ENCODE data around the gene KIAA1217. TPM values are rescaled to one million over a fixed set of nuclear protein-coding genes. Genes with fewer than 3 reads are reported as not detected.

Gene KIAA1217
- total and polyA plus RNA-seq, 9 of the 15 experiments (the other 6 are each of a cell fraction or from before 2014, with no cell fraction given), result 0.04 TPM; not detected in 8

GRCh38 chr10:24569330-24569796 lies 360.4 kb downstream of the KIAA1217 start (continued):
- TF ChIP-seq CUX1 (CRISPR knock-in tag; IDR thresholded peaks at IDR 0.05) (no peak), TBP (optimal IDR thresholded peaks at IDR 0.05; ENCODE audit: low read depth, low read length) (peak; percentile 56), BDP1 (IDR thresholded peaks at IDR 0.05; ENCODE audit: insufficient read depth, insufficient read length) (no peak), E2F6 (IDR thresholded peaks at IDR 0.05; ENCODE audit: borderline replicate concordance in 1 of 2, extremely low read depth in 1 of 2, insufficient read depth in 1 of 2, insufficient read length in 1 of 2, low read depth in 1 of 2, low read length in 1 of 2, poor library complexity in 1 of 2, severe bottlenecking in 1 of 2) (peak; percentile 89 to 96), ESRRA (IDR thresholded peaks at IDR 0.05; ENCODE audit: borderline replicate concordance, low read depth) (no peak), ZNF134 (CRISPR knock-in tag; conservative IDR thresholded peaks at IDR 0.05) (peak; percentile 38; the same call in 1 of the 2 replicates), ZNF253 (CRISPR knock-in tag; conservative IDR thresholded peaks at IDR 0.05) (no peak), ZC3H8 (IDR thresholded peaks at IDR 0.05) (no peak), NRF1 (conservative IDR thresholded peaks at IDR 0.05 in 1 of 2, IDR thresholded peaks at IDR 0.05 in 1 of 2) (peak in 1 of 2 experiments; percentile 13; a peak in 1 of 4 replicates), MAFG (tag; conservative IDR thresholded peaks at IDR 0.05) (no peak; the same call in 1 of the 2 replicates), ZNF431 (CRISPR knock-in tag; IDR thresholded peaks at IDR 0.05) (no peak), ZMIZ1 (IDR thresholded peaks at IDR 0.05; ENCODE audit: low read depth in 2 of 2, low read length in 2 of 2) (peak in 1 of 2 experiments; percentile 87; a peak in 2 of 4 replicates), ZNF76 (CRISPR knock-in tag; IDR thresholded peaks at IDR 0.05; ENCODE audit: borderline replicate concordance) (no peak), HDAC8 (tag; IDR thresholded peaks at IDR 0.05) (no peak), BRF2 (IDR thresholded peaks at IDR 0.05; ENCODE audit: borderline replicate concordance, insufficient read depth, insufficient read length) (no peak), ZNF232 (CRISPR knock-in tag; IDR thresholded peaks at IDR 0.05) (no peak)
